Adrenal gland (tissue), 5 donors: ENCODE measurements around the gene SLC4A1.

Experiments
- POLR2A ChIP-seq, 2 donors: fragments of 450-650 bp; IDR thresholded peaks; one replicate each; pipeline ENCODE4 v1.6.1; 2017; ENCODE audit warnings: antibody characterized with exemption in 2 of 2, mild to moderate bottlenecking in 2 of 2, moderate library complexity in 1 of 2
- TF ChIP-seq, protein P1 (sequence below), 6 experiments: fragments of 450-650 bp in 4 of 6; fragments of 200-600 bp in 2 of 6; sonication (generic) in 1 of 6; IDR thresholded peaks; 1 replicate in 5 of 6; 2 replicates in 1 of 6; pipeline versions ENCODE4 v1.5.1 to v1.8.0; 2016 to 2021; ENCODE audit warnings: antibody characterized with exemption in 6 of 6, mild to moderate bottlenecking in 2 of 6, moderate library complexity in 1 of 6
- donor health status: DM: no; HTN: no; CAD: no.

DNA sequence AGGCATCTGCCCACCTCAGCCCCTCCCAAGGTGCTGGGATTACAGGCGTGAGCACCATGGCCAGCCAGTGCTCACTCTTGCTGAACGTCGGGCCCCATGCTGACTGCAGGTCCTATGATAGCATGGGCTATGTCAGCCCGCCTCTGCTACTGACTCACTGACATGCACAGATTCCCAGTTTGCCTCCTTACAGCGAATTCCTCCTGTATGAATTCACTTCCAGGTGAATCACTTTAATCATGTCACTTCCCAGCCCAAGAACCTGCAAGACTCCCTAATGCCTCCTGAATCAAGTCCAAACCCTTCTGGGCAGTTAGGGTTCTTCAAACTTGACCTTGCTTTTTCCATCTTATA lies 32.4 kb downstream of the SLC4A1 start:
- TF ChIP-seq, protein P1, sequence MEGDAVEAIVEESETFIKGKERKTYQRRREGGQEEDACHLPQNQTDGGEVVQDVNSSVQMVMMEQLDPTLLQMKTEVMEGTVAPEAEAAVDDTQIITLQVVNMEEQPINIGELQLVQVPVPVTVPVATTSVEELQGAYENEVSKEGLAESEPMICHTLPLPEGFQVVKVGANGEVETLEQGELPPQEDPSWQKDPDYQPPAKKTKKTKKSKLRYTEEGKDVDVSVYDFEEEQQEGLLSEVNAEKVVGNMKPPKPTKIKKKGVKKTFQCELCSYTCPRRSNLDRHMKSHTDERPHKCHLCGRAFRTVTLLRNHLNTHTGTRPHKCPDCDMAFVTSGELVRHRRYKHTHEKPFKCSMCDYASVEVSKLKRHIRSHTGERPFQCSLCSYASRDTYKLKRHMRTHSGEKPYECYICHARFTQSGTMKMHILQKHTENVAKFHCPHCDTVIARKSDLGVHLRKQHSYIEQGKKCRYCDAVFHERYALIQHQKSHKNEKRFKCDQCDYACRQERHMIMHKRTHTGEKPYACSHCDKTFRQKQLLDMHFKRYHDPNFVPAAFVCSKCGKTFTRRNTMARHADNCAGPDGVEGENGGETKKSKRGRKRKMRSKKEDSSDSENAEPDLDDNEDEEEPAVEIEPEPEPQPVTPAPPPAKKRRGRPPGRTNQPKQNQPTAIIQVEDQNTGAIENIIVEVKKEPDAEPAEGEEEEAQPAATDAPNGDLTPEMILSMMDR (IDR thresholded peaks at IDR 0.05) = no peak
- no peak for TF ChIP-seq POLR2A (IDR thresholded peaks at IDR 0.05)
